ENCODE measurements around the gene P2RY6.
A peak's percentile ranks its signal among the peaks of the same experiment; 100 is the strongest.

GRCh38 chr11:73242251-73243092 is 29.7 kb upstream of the P2RY6 start:
- TF ChIP-seq CTCF (IDR thresholded peaks at IDR 0.05) (peak; percentile 95), ZFX (IDR thresholded peaks at IDR 0.05; ENCODE audit: borderline replicate concordance) (no peak)
